ENCODE results near the gene DYNC1I1. TPM values are rescaled to one million over a fixed set of nuclear protein-coding genes. Genes with fewer than 3 reads are reported as not detected.

The DYNC1I1 gene
- total and polyA plus RNA-seq, 10 donors = 0.21 to 7.5 (median 0.86) TPM

DNA sequence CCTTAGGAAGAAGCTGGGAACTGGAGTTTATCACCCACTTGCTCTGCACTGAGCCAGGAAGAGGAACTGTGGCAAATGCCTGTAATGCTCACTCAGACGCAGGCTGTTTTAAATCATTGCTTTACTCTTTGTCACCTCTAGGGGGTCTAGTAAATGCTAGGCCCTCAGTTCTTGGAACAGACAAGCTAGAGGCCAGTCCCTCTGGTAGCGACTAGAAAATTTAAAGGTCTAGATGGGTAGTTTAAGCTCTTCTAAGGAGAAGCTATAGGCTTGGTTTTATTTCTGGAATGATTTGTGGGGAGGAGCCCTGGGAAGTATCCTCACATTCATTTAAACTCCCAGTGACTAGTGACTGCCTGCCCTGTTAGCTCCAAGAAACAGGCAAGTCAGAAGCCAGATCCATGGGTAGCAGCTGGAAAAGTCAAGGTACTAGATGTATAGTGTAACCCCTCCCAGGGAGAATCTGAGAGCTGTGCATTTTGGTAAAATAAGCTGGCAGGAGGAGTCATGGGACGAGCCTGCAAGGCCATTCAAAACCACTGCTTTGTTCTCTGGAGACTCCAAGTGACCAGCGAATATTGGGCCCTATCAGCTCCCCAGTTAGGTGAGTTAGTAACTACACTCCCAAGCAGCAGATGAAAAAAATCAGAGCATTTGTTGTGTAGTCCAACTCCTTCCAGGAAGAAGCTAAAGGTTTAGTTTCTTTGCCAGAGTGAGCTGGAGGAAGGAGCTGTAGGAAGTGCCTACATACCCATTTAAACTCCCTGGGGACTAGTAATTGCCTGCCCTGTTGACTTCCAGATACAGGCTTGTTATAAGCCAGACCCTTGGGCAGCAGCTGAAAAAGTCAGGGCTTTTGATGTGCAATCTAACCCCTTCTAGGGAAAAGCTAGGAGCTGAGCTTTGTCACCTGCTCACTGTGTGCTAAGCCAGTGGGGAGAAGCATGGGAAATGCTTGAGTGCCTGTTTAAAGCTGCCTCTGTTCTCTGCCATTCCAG, 68.9 kb downstream of the DYNC1I1 start:
- H3K9me3 ChIP-seq = peaks cover 0 to 34% (median 17%) of the 10 kb centered on the region in 8 donors
- H3K27ac ChIP-seq = no peak overlapping the region
- WGBS, 5 donors = 67 to 76% (median 70%) methylated on average over 4 of the region's 4 CpGs
- intact Hi-C loops (cut with DNase I; ENCODE audit: low total_unique reads) = no loop called here
- TF ChIP-seq POLR2A (IDR thresholded peaks at IDR 0.05) = no peak
- TF ChIP-seq POLR2AphosphoS5 (IDR thresholded peaks at IDR 0.05) = no peak
- TF ChIP-seq, protein P1, sequence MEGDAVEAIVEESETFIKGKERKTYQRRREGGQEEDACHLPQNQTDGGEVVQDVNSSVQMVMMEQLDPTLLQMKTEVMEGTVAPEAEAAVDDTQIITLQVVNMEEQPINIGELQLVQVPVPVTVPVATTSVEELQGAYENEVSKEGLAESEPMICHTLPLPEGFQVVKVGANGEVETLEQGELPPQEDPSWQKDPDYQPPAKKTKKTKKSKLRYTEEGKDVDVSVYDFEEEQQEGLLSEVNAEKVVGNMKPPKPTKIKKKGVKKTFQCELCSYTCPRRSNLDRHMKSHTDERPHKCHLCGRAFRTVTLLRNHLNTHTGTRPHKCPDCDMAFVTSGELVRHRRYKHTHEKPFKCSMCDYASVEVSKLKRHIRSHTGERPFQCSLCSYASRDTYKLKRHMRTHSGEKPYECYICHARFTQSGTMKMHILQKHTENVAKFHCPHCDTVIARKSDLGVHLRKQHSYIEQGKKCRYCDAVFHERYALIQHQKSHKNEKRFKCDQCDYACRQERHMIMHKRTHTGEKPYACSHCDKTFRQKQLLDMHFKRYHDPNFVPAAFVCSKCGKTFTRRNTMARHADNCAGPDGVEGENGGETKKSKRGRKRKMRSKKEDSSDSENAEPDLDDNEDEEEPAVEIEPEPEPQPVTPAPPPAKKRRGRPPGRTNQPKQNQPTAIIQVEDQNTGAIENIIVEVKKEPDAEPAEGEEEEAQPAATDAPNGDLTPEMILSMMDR (IDR thresholded peaks at IDR 0.05 in 8 of 11, conservative IDR thresholded peaks at IDR 0.05 in 3 of 11) = no peak
- no peak overlapping the region for H3K4me3 ChIP-seq
- H3K27me3 ChIP-seq (replicated peaks in 1 of 7) = no peaks in the 10 kb centered on the region
- DNase-seq = no peak
- H3K36me3 ChIP-seq = no peaks in the 10 kb centered on the region
- H3K4me1 ChIP-seq = no peaks in the 10 kb centered on the region

GRCh38 chr7:95843286-95843685, 70.9 kb downstream of the DYNC1I1 start:
- H3K27ac ChIP-seq = no peak overlapping the region
- H3K4me3 ChIP-seq = no peak overlapping the region
- no peaks in the 10 kb centered on the region for H3K4me1 ChIP-seq
- WGBS, 5 donors = 63 to 84% (median 70%) methylated on average over 2 of the region's 2 CpGs
- DNase-seq = no peak
- TF ChIP-seq POLR2AphosphoS5 (IDR thresholded peaks at IDR 0.05) (no peak), POLR2A (IDR thresholded peaks at IDR 0.05) (no peak)
- TF ChIP-seq, protein P1 (IDR thresholded peaks at IDR 0.05 in 8 of 11, conservative IDR thresholded peaks at IDR 0.05 in 3 of 11) = no peak
- H3K9me3 ChIP-seq = peaks cover 0 to 25% (median 12%) of the 10 kb centered on the region in 8 donors
- intact Hi-C loops (cut with DNase I; ENCODE audit: low total_unique reads) = no loop called here
- H3K36me3 ChIP-seq = no peaks in the 10 kb centered on the region
- no peaks in the 10 kb centered on the region for H3K27me3 ChIP-seq (replicated peaks in 1 of 7)

DNA sequence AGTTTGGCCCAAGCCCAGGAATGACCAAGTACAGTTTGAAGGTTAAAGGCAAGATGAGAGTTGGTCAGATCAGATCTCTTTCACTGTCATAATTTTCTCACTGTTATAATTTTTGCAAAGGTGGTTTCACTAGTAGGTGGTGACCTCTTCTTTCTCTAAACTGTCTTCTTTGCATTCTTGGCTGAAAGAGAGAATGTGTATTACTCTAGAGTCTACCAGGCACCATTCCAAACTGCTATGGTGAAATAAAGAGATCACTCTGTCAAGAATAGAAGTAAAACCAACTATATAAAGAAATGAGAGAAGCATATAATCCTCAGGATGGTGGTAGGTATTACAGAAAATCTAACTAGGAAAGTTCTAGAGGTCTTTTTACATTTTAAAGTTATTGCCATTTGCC, 72.7 kb downstream of the DYNC1I1 start:
- no peaks in the 10 kb centered on the region for H3K36me3 ChIP-seq

DNA sequence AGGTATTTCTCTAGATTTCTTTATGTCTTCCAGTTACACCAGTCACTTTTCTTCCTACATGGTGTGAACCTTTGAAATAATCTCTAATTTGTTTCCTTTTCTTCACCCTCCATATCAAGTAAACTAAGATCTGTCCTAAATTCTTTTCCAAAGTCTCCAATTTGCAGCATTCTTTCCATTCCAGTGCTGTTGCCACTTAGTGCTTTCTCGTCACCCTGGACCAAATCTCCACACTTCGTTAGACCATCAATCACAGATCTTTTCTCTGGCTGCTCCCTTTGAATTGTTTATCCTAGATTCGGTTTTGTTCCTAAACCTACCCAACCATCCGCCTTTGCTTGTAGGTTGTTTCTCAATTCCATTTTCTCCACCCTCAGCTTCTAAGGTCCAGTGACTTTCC, 74.7 kb downstream of the DYNC1I1 start:
- TF ChIP-seq POLR2A (IDR thresholded peaks at IDR 0.05) (no peak), POLR2AphosphoS5 (IDR thresholded peaks at IDR 0.05) (no peak)
- TF ChIP-seq, protein P1 (IDR thresholded peaks at IDR 0.05 in 8 of 11, conservative IDR thresholded peaks at IDR 0.05 in 3 of 11) = no peak
- no peaks in the 10 kb centered on the region for H3K36me3 ChIP-seq
- DNase-seq = no peak
- no peak overlapping the region for H3K27ac ChIP-seq
- no peak overlapping the region for H3K4me3 ChIP-seq
- intact Hi-C loops (cut with DNase I; ENCODE audit: low total_unique reads) = no loop called here
- H3K27me3 ChIP-seq (replicated peaks in 1 of 7) = no peaks in the 10 kb centered on the region
- no peaks in the 10 kb centered on the region for H3K9me3 ChIP-seq
- no peaks in the 10 kb centered on the region for H3K4me1 ChIP-seq
- 48 to 66% (median 62%) methylated on average over 4 of the region's 4 CpGs for WGBS, 5 donors

More for the DNA sequence above, 72.7 kb downstream of the DYNC1I1 start:
- DNase-seq = no peak
- TF ChIP-seq POLR2AphosphoS5 (IDR thresholded peaks at IDR 0.05) (no peak), POLR2A (IDR thresholded peaks at IDR 0.05) (no peak)
- TF ChIP-seq, protein P1 (IDR thresholded peaks at IDR 0.05 in 8 of 11, conservative IDR thresholded peaks at IDR 0.05 in 3 of 11) = no peak
- no peak overlapping the region for H3K4me3 ChIP-seq
- intact Hi-C loops (cut with DNase I; ENCODE audit: low total_unique reads) = no loop called here
- H3K4me1 ChIP-seq = no peaks in the 10 kb centered on the region
- no peak overlapping the region for H3K27ac ChIP-seq
- H3K9me3 ChIP-seq = peaks cover 0 to 8% (median 3%) of the 10 kb centered on the region in 8 donors
- H3K27me3 ChIP-seq (replicated peaks in 1 of 7) = no peaks in the 10 kb centered on the region
